NOMO-1 treated with DMSO at 0.1 percent for 48 hours (cell line): ENCODE data around the gene FARS2.
A peak's percentile ranks its signal among the peaks of the same experiment; 100 is the strongest.
"Not testable (repeated sequence)": the region's sequence is repeated elsewhere in the genome, so short reads cannot be mapped to it uniquely, and the experiment has no call there.

Source experiments
- DNase-seq: peaks from one replicate; lab custom pipeline; 2025; ENCODE audit not compliant: unreplicated experiment; lab: John Stamatoyannopoulos, UW

The FARS2 gene

GRCh38 chr6:5677219-5678000, 416.1 kb downstream of the FARS2 start:
- DNase-seq: no peak

- no peak for DNase-seq
Measured at GRCh38 chr6:5679270-5679669, 418.0 kb downstream of the FARS2 start.

GRCh38 chr6:5679691-5680090, 418.4 kb downstream of the FARS2 start:
- peak; percentile 43 for DNase-seq

- no peak for DNase-seq
Measured at GRCh38 chr6:5680095-5680494, 418.8 kb downstream of the FARS2 start.

GRCh38 chr6:5681480-5681879, 420.2 kb downstream of the FARS2 start:
- DNase-seq: peak; percentile 6

- DNase-seq: no peak
Measured at GRCh38 chr6:5682530-5682929, 421.2 kb downstream of the FARS2 start.

- not testable (repeated sequence) for DNase-seq
Measured at GRCh38 chr6:5683747-5684146, 422.4 kb downstream of the FARS2 start.

GRCh38 chr6:5684320-5685053, 423.2 kb downstream of the FARS2 start:
- no peak for DNase-seq

GRCh38 chr6:5693225-5694145, 432.2 kb downstream of the FARS2 start:
- no peak for DNase-seq

- peak; percentile 25 for DNase-seq
Measured at GRCh38 chr6:5695260-5696245, 434.2 kb downstream of the FARS2 start.

- DNase-seq: no peak
Measured at GRCh38 chr6:5697508-5697907, 436.2 kb downstream of the FARS2 start.

GRCh38 chr6:5698318-5698717, 437.0 kb downstream of the FARS2 start:
- DNase-seq: no peak

GRCh38 chr6:5699064-5699463, 437.8 kb downstream of the FARS2 start:
- DNase-seq: peak; percentile 94

- DNase-seq: no peak
Measured at GRCh38 chr6:5701174-5701573, 439.9 kb downstream of the FARS2 start.

GRCh38 chr6:5704708-5705107, 443.4 kb downstream of the FARS2 start:
- no peak for DNase-seq

- no peak for DNase-seq
Measured at GRCh38 chr6:5705252-5705651, 443.9 kb downstream of the FARS2 start.

- DNase-seq: no peak
Measured at GRCh38 chr6:5706124-5707033, 445.1 kb downstream of the FARS2 start.

GRCh38 chr6:5707281-5708045, 446.1 kb downstream of the FARS2 start:
- DNase-seq: no peak
